HL-60/S4 treated with phorbol 12-myristate 13-acetate at 8.2 ng/mL for 4 days and 3 days (cell line): ENCODE measurements around the gene CARMIL1.

Experiments used
- in situ Hi-C: fragments of 300-500 bp; cut with MboI; formaldehyde crosslinking; loops from 2 replicates; pipeline ENCODE4 v1.15.0; 2022; ENCODE audit warnings: low sequenced_read_pairs

CARMIL1 gene

GRCh38 chr6:25596928-25597818 is 318.0 kb downstream of the CARMIL1 start:
- in situ Hi-C loops, result no loop called here

DNA sequence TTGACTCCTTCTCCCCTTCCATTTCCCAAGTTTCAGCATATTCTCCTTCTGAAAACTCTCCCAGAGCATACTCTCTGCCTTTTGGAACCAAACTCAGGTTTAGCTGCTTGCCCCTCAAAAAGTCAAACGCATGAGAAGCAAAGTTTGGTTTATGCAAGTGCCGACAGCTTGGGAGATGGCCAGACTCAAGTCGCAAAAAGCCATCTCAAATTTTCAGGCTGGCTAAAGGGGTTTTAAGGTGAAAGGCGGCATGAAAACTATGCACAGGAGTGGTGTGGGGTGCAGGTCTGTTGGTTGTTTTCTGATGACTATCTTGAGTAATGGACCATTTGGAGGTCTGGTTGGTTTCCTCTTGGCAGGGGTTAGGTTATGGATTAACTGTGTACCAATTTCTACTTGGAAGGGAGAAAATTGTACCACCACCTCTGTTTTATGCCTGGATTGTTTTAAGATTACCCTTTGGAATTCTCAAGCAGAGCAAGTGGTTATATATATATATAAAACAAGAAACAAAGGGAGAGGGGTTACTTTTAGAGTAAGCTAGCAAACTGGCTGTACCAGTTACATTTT is 320.4 kb downstream of the CARMIL1 start:
- in situ Hi-C loops, result no loop called here

DNA sequence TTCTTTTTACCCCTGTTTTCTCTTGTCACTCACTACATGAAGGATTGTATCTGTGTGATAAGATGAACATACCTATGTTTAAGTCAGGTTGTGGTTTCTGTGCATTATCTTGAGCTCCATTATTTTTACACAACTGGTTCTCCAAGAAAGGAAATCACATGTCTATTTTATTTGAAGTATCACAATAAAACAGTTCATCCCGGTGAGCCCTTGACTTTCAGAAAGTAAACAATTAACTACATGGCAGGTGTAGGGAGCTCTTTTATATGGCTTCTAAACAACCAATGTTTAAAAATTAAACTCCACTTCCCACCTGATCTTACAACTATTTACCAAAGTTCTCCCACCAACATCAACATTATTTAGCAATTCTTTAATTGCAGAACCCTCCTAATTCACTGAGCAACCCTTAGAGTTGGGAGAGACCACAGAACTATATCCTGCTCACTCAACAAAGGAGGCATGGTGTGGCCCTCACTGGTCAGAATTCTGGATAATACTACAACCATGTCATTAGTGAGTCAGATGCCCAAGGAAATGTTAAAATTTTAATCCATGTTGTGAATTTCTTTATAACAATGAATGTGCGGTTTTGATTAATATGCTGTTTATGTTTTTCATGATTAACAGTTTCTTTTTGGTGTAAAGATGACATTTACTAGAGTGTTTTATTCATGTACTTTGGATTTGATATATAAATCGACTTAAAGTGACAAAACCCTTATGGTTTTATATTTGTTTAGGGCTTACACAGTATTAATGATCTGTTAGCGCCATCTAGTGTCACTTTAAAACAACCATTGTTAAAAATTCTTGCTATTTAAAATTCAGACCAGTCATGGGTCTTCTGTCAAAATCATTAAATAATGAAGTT is 322.9 kb downstream of the CARMIL1 start:
- in situ Hi-C loops, result no loop called here

GRCh38 chr6:25602674-25602982 is 323.5 kb downstream of the CARMIL1 start:
- in situ Hi-C loops, result no loop called here

DNA sequence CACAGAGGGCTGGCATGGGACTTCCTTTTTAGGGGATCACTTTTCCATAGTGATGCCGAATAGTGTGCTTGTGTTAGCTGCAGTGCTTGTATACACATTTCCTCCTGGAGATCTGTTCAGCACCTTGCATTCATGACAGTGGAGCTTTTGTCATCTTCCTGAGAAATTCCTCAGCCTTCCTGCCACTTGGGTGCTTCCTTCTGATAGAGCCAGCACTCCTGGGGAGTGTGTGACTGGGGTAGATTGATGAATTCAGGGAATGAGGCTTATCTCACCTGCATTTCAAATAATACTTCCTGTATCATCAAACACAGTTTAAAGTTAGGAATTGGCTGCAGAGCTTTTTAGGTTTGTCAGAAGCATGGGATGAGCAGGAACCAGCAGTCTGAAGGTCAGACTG is 324.1 kb downstream of the CARMIL1 start:
- in situ Hi-C loops, result no loop called here

DNA sequence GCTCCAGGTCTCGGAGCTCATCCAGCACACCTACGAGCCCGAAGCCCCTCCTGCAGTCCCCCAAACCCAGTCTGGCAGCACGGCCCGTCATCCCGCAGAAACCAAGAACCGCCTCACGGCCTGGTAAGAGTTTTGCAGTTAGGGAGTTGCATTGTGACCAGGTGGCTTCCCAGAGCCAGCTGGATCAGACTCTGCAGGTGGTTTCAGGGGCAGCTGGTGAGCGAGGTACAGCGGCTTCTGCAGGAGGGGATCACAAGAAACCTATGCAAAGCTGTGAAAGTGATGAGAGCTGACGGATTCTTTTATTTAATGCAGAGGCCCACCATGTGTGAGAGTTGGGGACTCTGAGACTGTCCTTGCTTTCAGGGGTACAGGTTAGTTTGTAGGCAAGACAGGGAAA is 327.0 kb downstream of the CARMIL1 start:
- in situ Hi-C loops, result no loop called here

GRCh38 chr6:25608558-25609174 is 329.5 kb downstream of the CARMIL1 start:
- in situ Hi-C loops, result no loop called here

DNA sequence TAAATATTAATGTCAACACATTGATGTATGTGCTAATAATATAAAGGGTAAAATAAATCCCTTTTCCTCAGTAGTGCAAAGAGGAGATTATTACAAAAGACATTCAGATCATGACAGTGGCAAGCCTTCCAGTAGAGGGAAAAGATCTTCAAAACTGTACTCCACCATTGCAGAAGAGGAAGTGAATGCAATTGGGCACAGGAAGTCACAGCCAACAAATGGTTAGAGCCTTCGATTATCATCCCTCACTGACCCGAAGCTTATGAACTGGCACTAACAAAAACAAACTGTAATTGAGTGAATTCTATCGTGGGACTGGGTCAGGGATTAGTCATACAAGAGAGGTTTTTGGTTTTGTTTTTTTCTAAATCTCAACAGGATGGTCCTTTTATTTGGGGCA is 333.5 kb downstream of the CARMIL1 start:
- in situ Hi-C loops, result no loop called here

GRCh38 chr6:25613415-25613814 is 334.2 kb downstream of the CARMIL1 start:
- in situ Hi-C loops, result no loop called here

DNA sequence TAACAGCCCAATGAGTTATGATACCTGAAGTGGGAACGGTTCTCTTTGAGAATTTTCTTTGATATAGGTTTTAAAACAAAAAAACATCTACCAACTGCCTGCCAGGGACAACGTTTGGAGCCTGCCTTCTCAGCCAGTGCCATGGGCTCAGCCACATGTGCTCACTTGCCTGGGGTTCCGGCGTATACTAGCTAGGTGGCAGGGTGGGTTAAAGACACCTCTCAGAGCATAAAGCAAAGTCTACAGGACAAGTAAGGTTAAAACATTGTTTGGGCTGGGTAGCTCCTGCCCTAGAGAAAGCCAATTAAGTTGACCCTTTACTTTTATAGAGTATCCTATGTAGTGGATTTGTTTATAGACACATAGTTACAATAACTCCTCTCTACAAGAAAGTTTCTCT is 334.9 kb downstream of the CARMIL1 start:
- in situ Hi-C loops, result no loop called here

DNA sequence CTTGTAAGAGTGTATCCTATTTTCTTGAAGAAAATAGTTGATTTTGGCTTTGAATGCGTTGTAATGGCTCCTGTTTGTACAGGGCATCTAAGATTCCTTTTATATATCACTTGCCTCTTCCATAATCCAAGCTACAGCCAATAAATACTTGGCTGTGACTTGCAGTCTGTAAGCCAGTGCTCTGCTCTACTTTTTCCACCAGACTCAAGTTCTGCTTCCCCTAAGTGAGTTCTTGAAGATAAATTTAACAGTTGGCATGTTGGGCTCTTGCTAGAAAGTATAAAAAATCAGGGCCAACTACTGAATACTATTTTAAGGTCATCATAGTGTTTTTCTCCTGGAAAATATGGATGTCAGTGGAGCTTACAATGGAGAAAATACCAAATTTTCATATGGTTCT is 336.3 kb downstream of the CARMIL1 start:
- in situ Hi-C loops, result no loop called here

DNA sequence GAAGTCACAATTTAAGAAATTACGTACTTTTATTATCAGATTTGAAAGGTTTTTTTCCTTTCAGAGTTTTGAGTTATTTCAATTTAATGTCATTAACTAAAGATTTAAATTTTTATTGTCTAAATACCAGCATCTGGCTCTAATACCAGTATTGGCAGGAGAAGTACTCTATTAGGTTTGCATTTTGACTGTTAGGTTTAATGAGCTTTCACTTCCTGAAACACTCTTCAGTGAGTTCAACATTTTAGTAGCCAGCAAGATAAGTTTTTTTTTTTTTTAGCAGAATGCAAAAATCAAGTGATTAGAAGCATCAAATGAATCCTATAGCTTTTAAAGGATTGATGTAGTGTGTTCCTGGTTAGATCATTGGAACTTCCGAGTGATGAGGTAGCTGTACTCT is 338.8 kb downstream of the CARMIL1 start:
- in situ Hi-C loops, result no loop called here

DNA sequence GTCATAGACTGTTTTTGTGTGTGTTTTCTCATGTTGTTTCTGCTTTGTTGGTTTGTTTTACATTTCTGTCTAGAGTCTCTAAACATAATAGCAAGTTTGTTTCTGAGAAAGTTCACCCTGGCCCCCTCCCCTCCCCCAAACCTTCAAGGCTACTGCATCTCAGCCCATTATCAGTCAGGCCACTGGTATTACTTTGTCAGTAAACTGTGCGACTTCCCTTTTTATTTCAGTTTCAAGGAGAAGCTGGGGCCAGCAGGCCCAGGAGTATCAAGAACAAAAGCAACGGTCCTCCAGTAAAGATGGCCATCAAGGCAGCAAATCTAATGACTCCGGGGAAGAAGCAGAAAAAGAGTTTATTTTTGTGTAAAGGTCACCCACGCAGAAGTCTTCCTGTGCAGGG is 340.0 kb downstream of the CARMIL1 start:
- in situ Hi-C loops, result no loop called here

- in situ Hi-C loops, result no loop called here
Measured at GRCh38 chr6:25620391-25620790, 341.2 kb downstream of the CARMIL1 start.

GRCh38 chr6:25623065-25623464 is 343.9 kb downstream of the CARMIL1 start:
- in situ Hi-C loops, result no loop called here

DNA sequence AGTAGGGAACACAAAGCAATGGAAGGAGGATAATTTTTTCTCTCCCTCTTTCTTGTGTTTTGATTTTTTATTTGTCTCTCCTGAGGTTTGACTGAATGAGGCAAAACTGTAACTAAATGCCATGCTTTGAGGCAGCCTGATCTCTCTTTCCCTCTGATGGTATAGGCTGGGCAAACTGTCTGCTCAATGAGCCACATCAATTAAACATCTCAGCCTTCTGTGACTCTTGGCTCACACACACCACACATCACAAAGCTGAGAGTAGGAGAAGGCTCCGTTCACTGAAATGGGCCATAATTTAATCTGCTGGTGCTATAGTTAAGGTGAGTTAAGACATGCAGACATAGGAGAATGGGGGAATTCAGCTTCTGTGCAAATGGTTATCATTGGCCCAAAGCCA is 344.7 kb downstream of the CARMIL1 start:
- in situ Hi-C loops, result no loop called here

GRCh38 chr6:25627001-25627400 is 347.8 kb downstream of the CARMIL1 start:
- in situ Hi-C loops, result no loop called here

DNA sequence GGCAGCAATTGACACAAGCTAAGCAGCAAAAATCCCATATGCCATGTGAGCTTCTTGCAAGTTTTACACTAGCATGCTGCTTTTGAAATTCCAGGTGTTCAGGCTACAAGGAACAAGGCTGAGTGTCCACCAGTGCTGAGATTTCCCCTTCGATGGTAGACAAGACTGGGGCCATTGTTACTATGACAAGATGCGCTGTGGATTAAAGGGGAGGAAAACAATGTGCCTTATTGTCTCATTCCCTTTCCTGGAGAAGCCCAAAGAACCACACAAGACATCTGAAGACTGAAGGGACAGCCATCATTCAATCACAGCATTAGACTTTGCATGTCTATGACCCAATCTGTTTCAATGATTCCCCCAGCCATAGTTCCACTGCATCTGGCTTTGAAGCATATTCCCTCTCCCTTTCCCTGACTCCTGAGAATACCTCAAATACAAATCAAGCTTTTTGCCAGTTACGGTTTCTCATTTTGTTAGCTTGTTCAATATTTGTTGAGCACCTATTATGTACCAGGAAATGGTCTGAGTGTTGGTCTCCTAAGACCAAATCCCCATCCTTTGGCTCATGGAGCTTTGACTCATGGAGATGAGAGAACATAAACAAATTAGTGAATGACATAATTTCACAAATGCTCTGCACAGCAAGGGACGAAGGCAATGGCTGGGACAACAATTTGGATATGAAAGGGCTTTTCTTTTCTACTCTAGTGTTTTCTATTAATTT is 349.5 kb downstream of the CARMIL1 start:
- in situ Hi-C loops, result no loop called here

DNA sequence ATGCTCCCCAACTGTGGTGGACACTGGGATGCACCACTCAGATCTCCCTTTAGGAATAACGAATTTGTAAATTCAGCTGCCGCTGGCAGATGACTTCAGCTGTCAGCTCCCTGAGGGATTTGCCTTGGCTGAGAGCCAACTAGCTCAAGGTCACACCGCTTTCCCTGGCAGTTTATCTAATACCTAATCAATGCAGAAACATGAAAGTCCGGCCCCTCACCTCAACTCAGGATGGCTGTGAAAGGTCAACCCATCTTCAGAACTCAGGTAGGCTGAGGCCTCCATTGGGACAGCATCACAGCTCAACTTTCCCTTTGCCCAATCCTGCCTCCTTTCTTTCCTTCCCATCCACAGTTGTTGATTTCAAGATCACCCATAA is 350.0 kb downstream of the CARMIL1 start:
- in situ Hi-C loops, result no loop called here

GRCh38 chr6:25630508-25631278 is 351.5 kb downstream of the CARMIL1 start:
- in situ Hi-C loops, result no loop called here
